Loucy (cell line): ENCODE data around the gene PDE3B.

ENCODE experiments used
- H2AFZ ChIP-seq: fragments of 200-600 bp; sonication (generic); 2 replicates; pipeline ENCODE4 v1.6.0; 2016; ENCODE audit warnings: antibody characterized with exemption, mild to moderate bottlenecking, low read length, moderate library complexity
- H3F3A ChIP-seq: fragments of 200-600 bp; 2 replicates; pipeline ENCODE4 v1.6.0; 2016; ENCODE audit warnings: antibody characterized with exemption, low read depth, mild to moderate bottlenecking
- H3K27me3 ChIP-seq: fragments of 200-600 bp; sonication (generic); 2 replicates; pipeline ENCODE4 v1.6.1; 2014; ENCODE audit warnings: low read length, mild to moderate bottlenecking; ENCODE audit not compliant: insufficient read depth, poor library complexity, severe bottlenecking
- H3K36me3 ChIP-seq: fragments of 200-600 bp; sonication (generic); 2 replicates; pipeline ENCODE4 v1.6.1; 2016; ENCODE audit warnings: low read length; ENCODE audit not compliant: insufficient read depth
- H3K4me1 ChIP-seq: fragments of 200-600 bp; sonication (generic); 2 replicates; pipeline ENCODE4 v1.5.1; 2014; ENCODE audit warnings: low read length, mild to moderate bottlenecking; ENCODE audit not compliant: insufficient read depth, poor library complexity, severe bottlenecking
- H3K4me2 ChIP-seq: fragments of 200-600 bp; sonication (generic); 2 replicates; pipeline ENCODE4 v1.6.0; 2014; ENCODE audit warnings: antibody characterized with exemption, low read length, low read depth, mild to moderate bottlenecking; ENCODE audit not compliant: poor library complexity, severe bottlenecking
- H3K4me3 ChIP-seq: fragments of 200-600 bp; sonication (generic); 2 replicates; pipeline ENCODE4 v1.5.1; 2014; ENCODE audit warnings: low read length, mild to moderate bottlenecking, mixed read lengths; ENCODE audit not compliant: poor library complexity, severe bottlenecking
- H3K79me2 ChIP-seq: fragments of 200-600 bp; sonication (generic); 2 replicates; pipeline ENCODE4 v1.6.1; 2014; ENCODE audit warnings: low read length; ENCODE audit not compliant: insufficient read depth
- H3K9ac ChIP-seq: fragments of 200-600 bp; sonication (generic); 2 replicates; pipeline ENCODE4 v1.6.0; 2014; ENCODE audit warnings: mild to moderate bottlenecking, low read depth, low read length, moderate library complexity; ENCODE audit not compliant: poor library complexity, severe bottlenecking
- H3K9me2 ChIP-seq: fragments of 200-600 bp; sonication (generic); replicated peaks from 2 replicates; pipeline ENCODE4 v1.6.1; 2016; ENCODE audit warnings: low read depth, low read length, mixed read lengths
- H3K9me3 ChIP-seq: fragments of 200-600 bp; sonication (generic); 2 replicates; pipeline ENCODE4 v1.6.1; 2014; ENCODE audit warnings: mild to moderate bottlenecking, antibody characterized with exemption, low read length, low read depth; ENCODE audit not compliant: insufficient read depth
- H4K20me1 ChIP-seq: fragments of 200-600 bp; sonication (generic); 2 replicates; pipeline ENCODE4 v1.6.0; 2014; ENCODE audit warnings: antibody characterized with exemption, low read length, mild to moderate bottlenecking; ENCODE audit not compliant: insufficient read depth, poor library complexity, severe bottlenecking
- EZH2phosphoT487 ChIP-seq: fragments of 200-600 bp; IDR thresholded peaks from 2 replicates; pipeline ENCODE4 v1.6.1; 2018; ENCODE audit warnings: antibody characterized with exemption, mild to moderate bottlenecking, moderate library complexity, borderline replicate concordance
- TF ChIP-seq, protein P1 (sequence below): fragments of 200-600 bp; sonication (generic); conservative IDR thresholded peaks from 2 replicates; pipeline ENCODE4 v1.5.1; 2014; ENCODE audit warnings: mild to moderate bottlenecking, antibody characterized with exemption, low read length

PDE3B gene

DNA sequence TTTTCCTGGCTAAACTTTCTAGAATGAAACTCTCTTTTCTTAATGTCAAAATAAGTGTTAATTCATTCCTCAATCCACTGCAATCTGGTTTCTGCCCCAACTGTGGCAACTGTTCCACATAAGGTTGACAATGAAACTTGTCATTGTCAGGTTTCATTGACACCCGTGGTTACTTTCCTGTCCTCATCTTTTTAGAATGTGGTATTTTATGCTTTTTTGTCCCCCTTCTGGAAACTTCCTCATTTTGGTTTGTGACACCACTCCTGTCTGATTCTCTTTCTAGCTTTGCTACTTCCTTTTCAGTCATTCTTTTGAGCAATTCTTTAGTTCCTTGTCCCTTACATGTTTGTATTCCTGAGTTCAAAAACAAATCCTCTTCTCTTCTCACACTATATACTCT, 7.5 kb upstream of the PDE3B start:
- Histone ChIP-seq H3K4me3 (peak overlapping the region; percentile 49), H2AFZ (no peak overlapping the region), H3F3A (peaks cover 18% of the 10 kb centered on the region), H3K9me3 (no peaks in the 10 kb centered on the region), H3K4me1 (peaks cover 67% of the 10 kb centered on the region), H3K4me2 (peak overlapping the region; percentile 65), H3K36me3 (no peaks in the 10 kb centered on the region), H3K9me2 (no peaks in the 10 kb centered on the region), H4K20me1 (no peaks in the 10 kb centered on the region), H3K79me2 (peaks cover 59% of the 10 kb centered on the region), H3K9ac (peak overlapping the region; percentile 55), H3K27me3 (no peaks in the 10 kb centered on the region)
- TF ChIP-seq EZH2phosphoT487 = no peak

DNA sequence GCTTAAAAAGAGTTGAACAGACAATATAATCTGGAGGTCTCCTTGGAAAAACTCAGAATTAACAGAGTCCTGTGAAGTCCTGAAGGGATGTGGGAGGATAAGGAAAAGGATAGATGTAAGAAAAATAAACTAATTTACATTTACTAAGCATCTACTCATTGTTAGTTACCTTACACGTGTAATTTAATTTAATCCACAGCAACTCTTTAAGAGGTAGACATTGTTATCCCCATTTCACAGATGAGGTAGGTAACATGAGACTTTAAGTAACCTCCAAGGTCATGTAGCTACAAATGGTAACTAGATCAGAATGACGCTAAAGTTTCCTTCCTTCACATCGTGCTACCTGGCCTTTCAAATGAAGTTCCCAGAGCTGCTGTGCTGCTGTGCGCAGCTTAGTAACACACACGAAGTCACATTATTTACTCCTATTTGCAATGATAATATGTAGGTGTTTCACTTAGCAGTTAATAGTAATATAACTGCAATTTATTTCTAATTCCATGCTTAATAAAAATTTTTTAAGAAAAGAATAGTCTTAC, 5.7 kb upstream of the PDE3B start:
- Histone ChIP-seq H3F3A (peaks cover 18% of the 10 kb centered on the region), H3K36me3 (no peaks in the 10 kb centered on the region), H3K4me1 (peaks cover 85% of the 10 kb centered on the region), H3K9me2 (no peaks in the 10 kb centered on the region), H3K79me2 (peaks cover 77% of the 10 kb centered on the region), H3K9ac (peak overlapping the region; percentile 55), H3K27me3 (no peaks in the 10 kb centered on the region), H3K9me3 (no peaks in the 10 kb centered on the region), H4K20me1 (peaks cover 3% of the 10 kb centered on the region), H3K4me2 (peak overlapping the region; percentile 65), H3K4me3 (peak overlapping the region; percentile 49), H2AFZ (no peak overlapping the region)
- TF ChIP-seq EZH2phosphoT487 = no peak
- TF ChIP-seq, protein P1, sequence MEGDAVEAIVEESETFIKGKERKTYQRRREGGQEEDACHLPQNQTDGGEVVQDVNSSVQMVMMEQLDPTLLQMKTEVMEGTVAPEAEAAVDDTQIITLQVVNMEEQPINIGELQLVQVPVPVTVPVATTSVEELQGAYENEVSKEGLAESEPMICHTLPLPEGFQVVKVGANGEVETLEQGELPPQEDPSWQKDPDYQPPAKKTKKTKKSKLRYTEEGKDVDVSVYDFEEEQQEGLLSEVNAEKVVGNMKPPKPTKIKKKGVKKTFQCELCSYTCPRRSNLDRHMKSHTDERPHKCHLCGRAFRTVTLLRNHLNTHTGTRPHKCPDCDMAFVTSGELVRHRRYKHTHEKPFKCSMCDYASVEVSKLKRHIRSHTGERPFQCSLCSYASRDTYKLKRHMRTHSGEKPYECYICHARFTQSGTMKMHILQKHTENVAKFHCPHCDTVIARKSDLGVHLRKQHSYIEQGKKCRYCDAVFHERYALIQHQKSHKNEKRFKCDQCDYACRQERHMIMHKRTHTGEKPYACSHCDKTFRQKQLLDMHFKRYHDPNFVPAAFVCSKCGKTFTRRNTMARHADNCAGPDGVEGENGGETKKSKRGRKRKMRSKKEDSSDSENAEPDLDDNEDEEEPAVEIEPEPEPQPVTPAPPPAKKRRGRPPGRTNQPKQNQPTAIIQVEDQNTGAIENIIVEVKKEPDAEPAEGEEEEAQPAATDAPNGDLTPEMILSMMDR = no peak

- no peaks in the 10 kb centered on the region for H3K27me3 ChIP-seq
- H3K9ac ChIP-seq = peak overlapping the region; percentile 90
- peaks cover 18% of the 10 kb centered on the region for H3F3A ChIP-seq
- no peaks in the 10 kb centered on the region for H3K9me3 ChIP-seq
- H3K9me2 ChIP-seq = no peaks in the 10 kb centered on the region
- TF ChIP-seq EZH2phosphoT487 = no peak
- TF ChIP-seq, protein P1 = no peak
- peaks cover 3% of the 10 kb centered on the region for H4K20me1 ChIP-seq
- H3K79me2 ChIP-seq = peaks cover 83% of the 10 kb centered on the region
- H3K4me3 ChIP-seq = peak overlapping the region; percentile 93
- H3K4me2 ChIP-seq = peak overlapping the region; percentile 91
- no peaks in the 10 kb centered on the region for H3K36me3 ChIP-seq
- peaks cover 85% of the 10 kb centered on the region for H3K4me1 ChIP-seq
- H2AFZ ChIP-seq = no peak overlapping the region
Measured at GRCh38 chr11:14638561-14638960, 5.0 kb upstream of the PDE3B start.

DNA sequence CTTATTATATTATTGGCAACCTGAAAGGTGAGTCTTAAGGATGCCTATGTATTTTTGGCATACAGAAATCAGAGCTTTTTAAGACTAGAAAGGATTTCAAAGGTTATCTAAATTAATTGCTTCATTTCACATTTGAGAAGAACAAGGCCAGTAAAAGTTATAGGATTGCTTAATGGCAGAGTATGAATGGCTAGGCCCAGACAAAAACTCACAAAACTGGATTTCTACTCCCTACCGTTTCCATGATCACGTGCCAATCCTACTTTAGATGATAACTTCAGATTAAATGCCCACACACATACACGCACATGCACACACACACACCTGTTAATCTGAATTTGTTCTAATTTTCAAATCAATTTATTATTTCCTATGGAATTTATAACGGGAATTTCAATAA, 1.8 kb upstream of the PDE3B start:
- Histone ChIP-seq H3K79me2 (peaks cover 96% of the 10 kb centered on the region), H3K4me2 (peak overlapping the region; percentile 91), H3K4me1 (peaks cover 67% of the 10 kb centered on the region), H3K27me3 (no peaks in the 10 kb centered on the region), H3K9me3 (no peaks in the 10 kb centered on the region), H4K20me1 (peaks cover 29% of the 10 kb centered on the region), H3K9ac (peak overlapping the region; percentile 90), H3K9me2 (no peaks in the 10 kb centered on the region), H2AFZ (no peak overlapping the region), H3F3A (no peaks in the 10 kb centered on the region), H3K36me3 (no peaks in the 10 kb centered on the region), H3K4me3 (peak overlapping the region; percentile 93)
- no peak for TF ChIP-seq EZH2phosphoT487
- TF ChIP-seq, protein P1 = no peak
